ENCODE results near the gene EIF3B.
"Not testable (repeated sequence)": the region's sequence is repeated elsewhere in the genome, so short reads cannot be mapped to it uniquely, and the experiment has no call there.

The EIF3B gene

DNA sequence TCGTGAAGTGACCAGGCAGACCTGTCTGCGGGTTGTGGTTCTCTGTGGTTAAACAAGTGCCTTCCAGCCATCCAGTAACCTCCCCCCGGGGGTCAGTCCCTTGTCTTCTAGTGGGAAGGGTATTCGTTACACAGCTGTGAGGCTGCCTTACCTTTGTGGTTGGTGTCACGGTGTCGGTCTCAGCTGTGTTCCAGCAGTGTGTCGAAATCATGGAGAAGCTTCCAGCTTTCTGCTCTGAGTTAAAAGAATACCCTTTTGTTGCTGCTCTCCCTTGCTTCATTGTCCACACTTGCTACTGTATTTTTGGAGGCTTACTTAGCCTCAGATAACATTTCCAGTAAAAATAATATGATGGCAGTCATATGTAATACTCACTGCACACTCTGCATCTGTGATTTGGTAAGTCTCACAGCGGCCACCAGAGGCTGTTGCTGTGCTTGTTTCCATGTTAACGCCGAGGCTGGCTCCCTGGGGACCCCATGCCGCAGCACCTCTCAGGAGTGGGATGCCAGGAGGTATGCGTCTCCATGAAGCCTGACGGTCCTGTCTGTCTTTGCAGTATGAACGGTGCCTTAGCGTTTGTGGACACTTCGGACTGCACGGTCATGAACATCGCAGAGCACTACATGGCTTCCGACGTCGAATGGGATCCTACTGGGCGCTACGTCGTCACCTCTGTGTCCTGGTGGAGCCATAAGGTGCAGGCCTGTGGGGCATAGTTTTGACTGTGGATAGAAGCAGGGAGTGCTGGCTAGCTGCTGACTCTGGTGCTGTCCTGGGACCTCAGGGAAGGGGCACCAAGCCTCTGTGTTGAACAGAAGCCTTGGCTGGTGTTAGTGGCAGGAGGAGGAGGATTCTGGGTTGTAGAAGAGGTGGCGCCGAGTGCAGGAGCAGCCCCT is 20.5 kb downstream of the EIF3B start:
- Histone ChIP-seq H3K9me3 (ENCODE audit: insufficient read depth, low read length, severe bottlenecking) (no peaks in the 10 kb centered on the region), H3K27ac (ENCODE audit: low read length) (no peak overlapping the region), H3K4me2 (ENCODE audit: insufficient read depth, low read length) (no peak overlapping the region), H4K20me1 (ENCODE audit: insufficient read depth, low read length) (peaks cover 70% of the 10 kb centered on the region), H3K4me3 (ENCODE audit: low read depth in 1 of 2, low read length in 2 of 2) (no peak overlapping the region), H2AFZ (ENCODE audit: low read depth, low read length) (no peak overlapping the region), H3K27me3 (ENCODE audit: insufficient read depth, low read length, poor library complexity) (no peaks in the 10 kb centered on the region), H3K9ac (ENCODE audit: low read depth, low read length) (no peak overlapping the region), H3K79me2 (ENCODE audit: insufficient read depth, low read length) (peaks cover 48% of the 10 kb centered on the region), H3K36me3 (ENCODE audit: insufficient read depth, low read length) (peaks cover 92% of the 10 kb centered on the region), H3K4me1 (ENCODE audit: insufficient read depth, low read length) (no peaks in the 10 kb centered on the region)
- ATAC-seq (ENCODE audit: insufficient read depth, low read depth) (no peak), DNase-seq (no peak)
- TF ChIP-seq EZH2 (IDR thresholded peaks at IDR 0.05; ENCODE audit: borderline replicate concordance, low read depth, low read length, severe bottlenecking): no peak
- TF ChIP-seq, protein P1, sequence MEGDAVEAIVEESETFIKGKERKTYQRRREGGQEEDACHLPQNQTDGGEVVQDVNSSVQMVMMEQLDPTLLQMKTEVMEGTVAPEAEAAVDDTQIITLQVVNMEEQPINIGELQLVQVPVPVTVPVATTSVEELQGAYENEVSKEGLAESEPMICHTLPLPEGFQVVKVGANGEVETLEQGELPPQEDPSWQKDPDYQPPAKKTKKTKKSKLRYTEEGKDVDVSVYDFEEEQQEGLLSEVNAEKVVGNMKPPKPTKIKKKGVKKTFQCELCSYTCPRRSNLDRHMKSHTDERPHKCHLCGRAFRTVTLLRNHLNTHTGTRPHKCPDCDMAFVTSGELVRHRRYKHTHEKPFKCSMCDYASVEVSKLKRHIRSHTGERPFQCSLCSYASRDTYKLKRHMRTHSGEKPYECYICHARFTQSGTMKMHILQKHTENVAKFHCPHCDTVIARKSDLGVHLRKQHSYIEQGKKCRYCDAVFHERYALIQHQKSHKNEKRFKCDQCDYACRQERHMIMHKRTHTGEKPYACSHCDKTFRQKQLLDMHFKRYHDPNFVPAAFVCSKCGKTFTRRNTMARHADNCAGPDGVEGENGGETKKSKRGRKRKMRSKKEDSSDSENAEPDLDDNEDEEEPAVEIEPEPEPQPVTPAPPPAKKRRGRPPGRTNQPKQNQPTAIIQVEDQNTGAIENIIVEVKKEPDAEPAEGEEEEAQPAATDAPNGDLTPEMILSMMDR (IDR thresholded peaks at IDR 0.05; ENCODE audit: borderline replicate concordance, extremely low read depth, low read length, poor library complexity, severe bottlenecking): no peak

- no peak overlapping the region for H3K9ac ChIP-seq (ENCODE audit: low read depth, low read length)
- H3K4me1 ChIP-seq (ENCODE audit: insufficient read depth, low read length): no peaks in the 10 kb centered on the region
- peaks cover 46% of the 10 kb centered on the region for H3K79me2 ChIP-seq (ENCODE audit: insufficient read depth, low read length)
- H3K4me3 ChIP-seq (ENCODE audit: low read depth in 1 of 2, low read length in 2 of 2): no peak overlapping the region
- no peaks in the 10 kb centered on the region for H3K9me3 ChIP-seq (ENCODE audit: insufficient read depth, low read length, severe bottlenecking)
- peaks cover 71% of the 10 kb centered on the region for H4K20me1 ChIP-seq (ENCODE audit: insufficient read depth, low read length)
- H3K27ac ChIP-seq (ENCODE audit: low read length): no peak overlapping the region
- ATAC-seq (ENCODE audit: insufficient read depth, low read depth) (no peak), DNase-seq (no peak)
- H3K36me3 ChIP-seq (ENCODE audit: insufficient read depth, low read length): peaks cover 94% of the 10 kb centered on the region
- H3K4me2 ChIP-seq (ENCODE audit: insufficient read depth, low read length): no peak overlapping the region
- TF ChIP-seq, protein P1 (IDR thresholded peaks at IDR 0.05; ENCODE audit: borderline replicate concordance, extremely low read depth, low read length, poor library complexity, severe bottlenecking): no peak
- no peak for TF ChIP-seq EZH2 (IDR thresholded peaks at IDR 0.05; ENCODE audit: borderline replicate concordance, low read depth, low read length, severe bottlenecking)
- no peaks in the 10 kb centered on the region for H3K27me3 ChIP-seq (ENCODE audit: insufficient read depth, low read length, poor library complexity)
- H2AFZ ChIP-seq (ENCODE audit: low read depth, low read length): no peak overlapping the region
These were observed 21.9 kb downstream of the EIF3B start for GRCh38 chr7:2376351-2377154.

- not testable (repeated sequence) for H3K4me3 ChIP-seq (ENCODE audit: low read depth in 1 of 2, low read length in 2 of 2); H3K4me1 ChIP-seq (ENCODE audit: insufficient read depth, low read length); H3K4me2 ChIP-seq (ENCODE audit: insufficient read depth, low read length); H3K27me3 ChIP-seq (ENCODE audit: insufficient read depth, low read length, poor library complexity); ATAC-seq (ENCODE audit: insufficient read depth, low read depth); H3K9me3 ChIP-seq (ENCODE audit: insufficient read depth, low read length, severe bottlenecking); H3K9ac ChIP-seq (ENCODE audit: low read depth, low read length); DNase-seq; H3K27ac ChIP-seq (ENCODE audit: low read length); H2AFZ ChIP-seq (ENCODE audit: low read depth, low read length)
- Histone ChIP-seq H4K20me1 (ENCODE audit: insufficient read depth, low read length) (peaks cover 76% of the 10 kb centered on the region), H3K79me2 (ENCODE audit: insufficient read depth, low read length) (peaks cover 41% of the 10 kb centered on the region), H3K36me3 (ENCODE audit: insufficient read depth, low read length) (peaks cover 94% of the 10 kb centered on the region)
These were observed 22.9 kb downstream of the EIF3B start for GRCh38 chr7:2377492-2377891.

DNA sequence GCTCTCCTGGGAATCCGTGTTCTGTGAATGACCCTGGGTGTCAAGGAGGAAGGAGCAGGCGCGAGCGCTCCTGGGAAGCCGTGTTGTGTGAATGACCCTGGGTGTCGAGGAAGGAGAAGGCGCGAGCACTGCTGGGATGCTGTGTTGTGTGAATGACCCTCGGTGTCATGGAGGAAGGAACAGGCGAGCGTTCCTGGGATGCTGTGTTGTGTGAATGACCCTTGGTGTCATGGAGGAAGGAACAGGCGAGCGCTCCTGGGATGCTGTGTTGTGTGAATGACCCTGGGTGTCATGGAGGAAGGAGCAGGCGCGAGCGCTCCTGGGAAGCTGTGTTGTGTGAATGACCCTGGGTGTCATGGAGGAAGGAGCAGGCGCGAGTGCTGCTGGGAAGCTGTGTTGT is 23.5 kb downstream of the EIF3B start:
- not testable (repeated sequence) for H2AFZ ChIP-seq (ENCODE audit: low read depth, low read length); H3K4me3 ChIP-seq (ENCODE audit: low read depth in 1 of 2, low read length in 2 of 2); H3K4me2 ChIP-seq (ENCODE audit: insufficient read depth, low read length); H3K4me1 ChIP-seq (ENCODE audit: insufficient read depth, low read length); H3K27ac ChIP-seq (ENCODE audit: low read length); H3K9ac ChIP-seq (ENCODE audit: low read depth, low read length); DNase-seq; H3K27me3 ChIP-seq (ENCODE audit: insufficient read depth, low read length, poor library complexity); H3K9me3 ChIP-seq (ENCODE audit: insufficient read depth, low read length, severe bottlenecking); ATAC-seq (ENCODE audit: insufficient read depth, low read depth)
- Histone ChIP-seq H3K36me3 (ENCODE audit: insufficient read depth, low read length) (peaks cover 92% of the 10 kb centered on the region), H4K20me1 (ENCODE audit: insufficient read depth, low read length) (peaks cover 70% of the 10 kb centered on the region), H3K79me2 (ENCODE audit: insufficient read depth, low read length) (peaks cover 36% of the 10 kb centered on the region)

All from DND-41 (cell line).